ENCODE data around the gene HNF4A. TPM values are rescaled to one million over a fixed set of nuclear protein-coding genes. Genes with fewer than 3 reads are reported as not detected.

HNF4A gene
- total RNA-seq, 4 donors from 2014 or later: 173 to 471 (median 252) TPM

- TF ChIP-seq EP300 (IDR thresholded peaks at IDR 0.05; ENCODE audit: low read depth): no peak
- no peak for TF ChIP-seq POLR2A (IDR thresholded peaks at IDR 0.05)
- peak in 2 of 3 donors; percentile 64 to 74 for TF ChIP-seq POLR2AphosphoS5 (IDR thresholded peaks at IDR 0.05)
- in situ Hi-C loops (cut with MboI; ENCODE audit: low pct_ligation_motif_present in 1 of 4, low pct_unique_long_range_greater_than_20kb in 1 of 4, low sequenced_read_pairs in 3 of 4) (loop anchor here in 2 of 4 donors (25.0 kb wide), 1 partner anchor 219 kb away; no protein-coding TSS in a partner anchor), intact Hi-C loops (cut with DNase I; ENCODE audit: low total_unique reads) (no loop called here)
- peaks cover 0 to 45% (median 23%) of the 10 kb centered on the region in 4 donors for H3K4me1 ChIP-seq
- H3K27me3 ChIP-seq: no peaks in the 10 kb centered on the region
- no peak overlapping the region for H3K4me3 ChIP-seq
- WGBS, 2 donors (ENCODE audit: low coverage in 1 of 2): 51% methylated on average over 5 of the region's 5 CpGs; no CpG with 5 or more reads in 1 of the 2 donors
- peak; percentile 78 for DNase-seq
- no peaks in the 10 kb centered on the region for H3K9me3 ChIP-seq
- no peaks in the 10 kb centered on the region for H3K36me3 ChIP-seq
- H3K27ac ChIP-seq: peak overlapping the region; percentile 73 to 82 (median 79)
These were observed 37.5 kb downstream of the HNF4A start for GRCh38 chr20:44392776-44393607.

GRCh38 chr20:44393608-44394451, 38.3 kb downstream of the HNF4A start:
- Histone ChIP-seq H3K27ac (peak overlapping the region; percentile 73 to 82 (median 79)), H3K4me3 (no peak overlapping the region), H3K4me1 (peaks cover 0 to 40% (median 15%) of the 10 kb centered on the region in 4 donors), H3K27me3 (no peaks in the 10 kb centered on the region), H3K36me3 (no peaks in the 10 kb centered on the region), H3K9me3 (no peaks in the 10 kb centered on the region)
- in situ Hi-C loops (cut with MboI; ENCODE audit: low pct_ligation_motif_present in 1 of 4, low pct_unique_long_range_greater_than_20kb in 1 of 4, low sequenced_read_pairs in 3 of 4): loop anchor here in 2 of 4 donors (25.0 kb wide), 1 partner anchor 218 kb away; no protein-coding TSS in a partner anchor
- no peak for DNase-seq
- WGBS, 2 donors (ENCODE audit: low coverage in 1 of 2): 60 to 74% methylated on average over 1 to 9 of the region's 9 CpGs
- intact Hi-C loops (cut with DNase I; ENCODE audit: low total_unique reads): no loop called here
- TF ChIP-seq EP300 (IDR thresholded peaks at IDR 0.05; ENCODE audit: low read depth) (no peak), POLR2A (IDR thresholded peaks at IDR 0.05) (no peak), CTCF (IDR thresholded peaks at IDR 0.05) (no peak), POLR2AphosphoS5 (IDR thresholded peaks at IDR 0.05) (no peak)

GRCh38 chr20:44394452-44394701, 38.9 kb downstream of the HNF4A start:
- 100% methylated on average over 1 of the region's 2 CpGs; no CpG with 5 or more reads in 1 of the 2 donors for WGBS, 2 donors (ENCODE audit: low coverage in 1 of 2)

More at GRCh38 chr20:44394452-44394701, 38.9 kb downstream of the HNF4A start:
- in situ Hi-C loops (cut with MboI; ENCODE audit: low pct_ligation_motif_present in 1 of 4, low pct_unique_long_range_greater_than_20kb in 1 of 4, low sequenced_read_pairs in 3 of 4): loop anchor here in 2 of 4 donors (25.0 kb wide), 1 partner anchor 218 kb away; no protein-coding TSS in a partner anchor
- Histone ChIP-seq H3K4me3 (no peak overlapping the region), H3K36me3 (no peaks in the 10 kb centered on the region), H3K27ac (peak overlapping the region in 1 of 4 donors; percentile 82), H3K27me3 (no peaks in the 10 kb centered on the region), H3K4me1 (peaks cover 0 to 39% (median 14%) of the 10 kb centered on the region in 4 donors), H3K9me3 (no peaks in the 10 kb centered on the region)
- TF ChIP-seq POLR2AphosphoS5 (IDR thresholded peaks at IDR 0.05) (no peak), CTCF (IDR thresholded peaks at IDR 0.05) (no peak)
- no peak for DNase-seq
- intact Hi-C loops (cut with DNase I; ENCODE audit: low total_unique reads): no loop called here
